Measurements from ENCODE around the gene THAP11.

DNA sequence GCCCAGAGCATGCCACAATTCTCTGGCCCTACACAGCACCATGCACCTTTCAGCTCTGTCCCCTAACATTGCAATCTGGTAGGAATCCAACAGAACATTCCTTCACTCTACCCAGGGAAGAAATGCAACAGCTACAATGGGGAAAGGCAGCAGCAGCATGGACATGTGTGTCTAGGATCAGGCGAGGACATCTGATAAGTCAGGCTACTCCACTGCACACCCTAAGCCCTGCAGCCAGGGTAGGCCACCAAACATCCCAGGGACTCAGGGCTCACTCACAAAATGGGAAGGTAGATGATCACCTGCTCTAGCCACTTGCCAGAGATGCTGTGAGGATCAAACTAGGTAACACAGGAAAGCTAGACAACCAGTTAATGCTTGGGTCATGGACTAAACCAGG lies 40.9 kb upstream of the THAP11 start:
- TF ChIP-seq, protein P1, sequence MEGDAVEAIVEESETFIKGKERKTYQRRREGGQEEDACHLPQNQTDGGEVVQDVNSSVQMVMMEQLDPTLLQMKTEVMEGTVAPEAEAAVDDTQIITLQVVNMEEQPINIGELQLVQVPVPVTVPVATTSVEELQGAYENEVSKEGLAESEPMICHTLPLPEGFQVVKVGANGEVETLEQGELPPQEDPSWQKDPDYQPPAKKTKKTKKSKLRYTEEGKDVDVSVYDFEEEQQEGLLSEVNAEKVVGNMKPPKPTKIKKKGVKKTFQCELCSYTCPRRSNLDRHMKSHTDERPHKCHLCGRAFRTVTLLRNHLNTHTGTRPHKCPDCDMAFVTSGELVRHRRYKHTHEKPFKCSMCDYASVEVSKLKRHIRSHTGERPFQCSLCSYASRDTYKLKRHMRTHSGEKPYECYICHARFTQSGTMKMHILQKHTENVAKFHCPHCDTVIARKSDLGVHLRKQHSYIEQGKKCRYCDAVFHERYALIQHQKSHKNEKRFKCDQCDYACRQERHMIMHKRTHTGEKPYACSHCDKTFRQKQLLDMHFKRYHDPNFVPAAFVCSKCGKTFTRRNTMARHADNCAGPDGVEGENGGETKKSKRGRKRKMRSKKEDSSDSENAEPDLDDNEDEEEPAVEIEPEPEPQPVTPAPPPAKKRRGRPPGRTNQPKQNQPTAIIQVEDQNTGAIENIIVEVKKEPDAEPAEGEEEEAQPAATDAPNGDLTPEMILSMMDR (IDR thresholded peaks at IDR 0.05 in 8 of 11, conservative IDR thresholded peaks at IDR 0.05 in 3 of 11) = no peak
- no peak for TF ChIP-seq POLR2A (IDR thresholded peaks at IDR 0.05)

Measured in spleen (tissue), 7 donors.